Measurements from ENCODE around the gene GFOD2.

- no peak for TF ChIP-seq CTCF (IDR thresholded peaks at IDR 0.05)
- no peak for TF ChIP-seq EP300 (IDR thresholded peaks at IDR 0.05)
Measured at GRCh38 chr16:67758006-67758405, 38.9 kb upstream of the GFOD2 start.
